ENCODE results near the gene MGAT3. TPM values are rescaled to one million over a fixed set of nuclear protein-coding genes. Genes with fewer than 3 reads are reported as not detected.

MGAT3 gene
- total RNA-seq, 1 experiment from 2014 or later: 5.0 TPM

DNA sequence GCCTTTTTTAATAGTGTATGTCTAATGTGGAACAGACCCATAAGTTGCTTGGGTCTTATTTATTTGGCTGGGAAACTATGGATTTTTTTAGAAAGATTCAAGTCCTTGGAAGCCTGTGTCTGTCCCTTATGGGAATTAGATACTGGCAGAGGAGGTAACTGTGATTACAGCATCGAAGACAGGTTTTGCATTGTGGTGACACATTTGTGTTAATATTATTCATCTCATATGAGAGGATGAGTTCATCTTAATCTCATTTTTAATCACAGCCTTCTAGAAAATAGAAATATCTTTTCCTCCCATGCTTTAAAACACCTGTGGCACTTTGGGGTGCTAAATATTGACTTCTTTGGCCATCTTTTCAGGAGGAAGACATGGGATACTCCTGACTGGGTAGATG lies 48.0 kb upstream of the MGAT3 start:
- no peaks in the 10 kb centered on the region for H3K79me2 ChIP-seq (ENCODE audit: insufficient read depth, low read length)

More for the DNA sequence above, 48.0 kb upstream of the MGAT3 start:
- no peaks in the 10 kb centered on the region for H3K79me1 ChIP-seq (ENCODE audit: insufficient read depth, low read depth, low read length, poor library complexity, severe bottlenecking)
- peaks cover 0 to 9% (median 8%) of the 10 kb centered on the region in 3 experiments; a peak in 5 of 7 replicates for H3K36me3 Mint-ChIP-seq (ENCODE audit: insufficient read depth in 1 of 3, low read depth in 3 of 3)
- no peak overlapping the region for H2BK15ac ChIP-seq (ENCODE audit: low read depth, low read length)
- H2AK5ac ChIP-seq (ENCODE audit: insufficient read length, low read length): no peak overlapping the region
- no peaks in the 10 kb centered on the region for H3K4me1 ChIP-seq (ENCODE audit: insufficient read depth, low read length)
- H4K8ac ChIP-seq (replicated peaks; ENCODE audit: insufficient read length, low read depth, low read length): no peak overlapping the region
- H3K18ac ChIP-seq (ENCODE audit: insufficient read length, low read depth, low read length): no peak overlapping the region
- WGBS (ENCODE audit: extremely low coverage, insufficient read length, low lambda C conversion rate): no CpG with 5 or more reads among the region's 1 CpG
- no peak overlapping the region for H4K91ac ChIP-seq (ENCODE audit: insufficient read length, low read depth, low read length)
- no peak for DNase-seq
- H3T11ph ChIP-seq (ENCODE audit: low read length): no peak overlapping the region
- H2BK20ac ChIP-seq (ENCODE audit: low read depth, low read length, poor library complexity, severe bottlenecking): no peak overlapping the region
- no peak overlapping the region for H3K14ac ChIP-seq (ENCODE audit: insufficient read depth, low read length)
- no peak overlapping the region for H3K4ac ChIP-seq (ENCODE audit: low read depth, low read length)
- no peak overlapping the region for H3K23ac ChIP-seq (ENCODE audit: insufficient read length, low read depth, low read length)
- no peaks in the 10 kb centered on the region for H3K23me2 ChIP-seq (ENCODE audit: insufficient read length, low read depth, low read length, poor library complexity, severe bottlenecking)
- no peak overlapping the region for H2AFZ ChIP-seq (ENCODE audit: low read length)
- H2BK5ac ChIP-seq (ENCODE audit: insufficient read length, low read length): no peak overlapping the region
- TF ChIP-seq, protein P1, sequence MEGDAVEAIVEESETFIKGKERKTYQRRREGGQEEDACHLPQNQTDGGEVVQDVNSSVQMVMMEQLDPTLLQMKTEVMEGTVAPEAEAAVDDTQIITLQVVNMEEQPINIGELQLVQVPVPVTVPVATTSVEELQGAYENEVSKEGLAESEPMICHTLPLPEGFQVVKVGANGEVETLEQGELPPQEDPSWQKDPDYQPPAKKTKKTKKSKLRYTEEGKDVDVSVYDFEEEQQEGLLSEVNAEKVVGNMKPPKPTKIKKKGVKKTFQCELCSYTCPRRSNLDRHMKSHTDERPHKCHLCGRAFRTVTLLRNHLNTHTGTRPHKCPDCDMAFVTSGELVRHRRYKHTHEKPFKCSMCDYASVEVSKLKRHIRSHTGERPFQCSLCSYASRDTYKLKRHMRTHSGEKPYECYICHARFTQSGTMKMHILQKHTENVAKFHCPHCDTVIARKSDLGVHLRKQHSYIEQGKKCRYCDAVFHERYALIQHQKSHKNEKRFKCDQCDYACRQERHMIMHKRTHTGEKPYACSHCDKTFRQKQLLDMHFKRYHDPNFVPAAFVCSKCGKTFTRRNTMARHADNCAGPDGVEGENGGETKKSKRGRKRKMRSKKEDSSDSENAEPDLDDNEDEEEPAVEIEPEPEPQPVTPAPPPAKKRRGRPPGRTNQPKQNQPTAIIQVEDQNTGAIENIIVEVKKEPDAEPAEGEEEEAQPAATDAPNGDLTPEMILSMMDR (conservative IDR thresholded peaks at IDR 0.05): no peak
- H3K27me3 Mint-ChIP-seq (ENCODE audit: low read depth): no peaks in the 10 kb centered on the region
- H3K27me3 ChIP-seq (ENCODE audit: insufficient read depth, low read length): no peaks in the 10 kb centered on the region
- no peaks in the 10 kb centered on the region for H4K20me1 ChIP-seq (ENCODE audit: control insufficient read depth, insufficient read depth, insufficient read length)
- H3K4me2 ChIP-seq (ENCODE audit: insufficient read depth, insufficient read length, low read length): no peak overlapping the region
- no peak overlapping the region for H4K5ac ChIP-seq (ENCODE audit: insufficient read length, low read depth, low read length)
- no peaks in the 10 kb centered on the region for H3K9me3 Mint-ChIP-seq
- no peak overlapping the region for H3K27ac ChIP-seq (ENCODE audit: insufficient read length, low read depth, low read length)
- no peak overlapping the region for H3K56ac ChIP-seq (ENCODE audit: insufficient read length, low read depth, low read length)
- H3K4me1 Mint-ChIP-seq: peaks cover 0 to 11% of the 10 kb centered on the region in 2 experiments; a peak in 2 of 4 replicates
- no peak overlapping the region for H2BK120ac ChIP-seq (ENCODE audit: low read depth, low read length, poor library complexity, severe bottlenecking)
- H2BK12ac ChIP-seq (ENCODE audit: insufficient read length, low read depth, low read length): no peak overlapping the region
- H3K27ac Mint-ChIP-seq: no peak overlapping the region
- H3K9ac ChIP-seq (ENCODE audit: extremely low read depth, insufficient read length, low read length): no peak overlapping the region
- no peak overlapping the region for H3K4me3 Mint-ChIP-seq
- no peaks in the 10 kb centered on the region for H3K9me3 ChIP-seq (ENCODE audit: control insufficient read depth, low read depth, low read length)

Measured in H9 (cell line).